H54 (cell line): Measurements from ENCODE around the gene CCDC68.

Experiments
- DNase-seq: peaks from one replicate; pipeline ENCODE4 v3.0.0; 2011; ENCODE audit warnings: low spot score, mixed read lengths; ENCODE audit not compliant: insufficient read length
- FAIRE-seq: peaks from 3 replicates; lab custom pipeline; 2011; peaks lifted over from hg19 to GRCh38; lab: Jason Lieb, UNC
- POLR2A ChIP-seq: IDR thresholded peaks from 2 replicates; pipeline ENCODE4 v1.6.1; 2011; ENCODE audit warnings: low read depth, mild to moderate bottlenecking, low read length

The CCDC68 gene

GRCh38 chr18:54958704-54959625, at the start of gene CCDC68:
Gene CCDC68, minus strand, starts transcription at chr18:54959461. Its CDS starts 16,670 bp downstream, at chr18:54942791.
- DNase-seq (no peak), FAIRE-seq (no peak)
- no peak for TF ChIP-seq POLR2A

- FAIRE-seq (no peak), DNase-seq (no peak)
- no peak for TF ChIP-seq POLR2A
Observed at GRCh38 chr18:55007602-55008001, 48.3 kb upstream of the CCDC68 start.

- DNase-seq (no peak), FAIRE-seq (no peak)
- no peak for TF ChIP-seq POLR2A
Observed at GRCh38 chr18:55003695-55004094, 44.4 kb upstream of the CCDC68 start.

- FAIRE-seq (no peak), DNase-seq (no peak)
- no peak for TF ChIP-seq POLR2A
Observed at GRCh38 chr18:55002261-55002660, 43.0 kb upstream of the CCDC68 start.

- no peak for TF ChIP-seq POLR2A
- FAIRE-seq (no peak), DNase-seq (no peak)
Observed at GRCh38 chr18:55001394-55002024, 42.2 kb upstream of the CCDC68 start.

GRCh38 chr18:55000529-55000928, 41.3 kb upstream of the CCDC68 start:
- no peak for TF ChIP-seq POLR2A
- DNase-seq: no peak
- no peak for FAIRE-seq

GRCh38 chr18:54999016-54999415, 39.8 kb upstream of the CCDC68 start:
- TF ChIP-seq POLR2A: no peak
- DNase-seq (no peak), FAIRE-seq (no peak)

GRCh38 chr18:54995421-54996143, 36.3 kb upstream of the CCDC68 start:
- no peak for TF ChIP-seq POLR2A
- DNase-seq: no peak
- no peak for FAIRE-seq

GRCh38 chr18:54991981-54992380, 32.7 kb upstream of the CCDC68 start:
- no peak for TF ChIP-seq POLR2A
- DNase-seq: no peak
- FAIRE-seq: no peak

GRCh38 chr18:54984908-54985307, 25.6 kb upstream of the CCDC68 start:
- FAIRE-seq: no peak
- DNase-seq: no peak
- TF ChIP-seq POLR2A: no peak

GRCh38 chr18:54983791-54984190, 24.5 kb upstream of the CCDC68 start:
- no peak for TF ChIP-seq POLR2A
- DNase-seq: no peak
- no peak for FAIRE-seq

GRCh38 chr18:54983041-54983686, 23.9 kb upstream of the CCDC68 start:
- TF ChIP-seq POLR2A: no peak
- DNase-seq (peak; percentile 14), FAIRE-seq (peak; percentile 55)

- DNase-seq: no peak
- TF ChIP-seq POLR2A: no peak
- FAIRE-seq: no peak
Observed at GRCh38 chr18:54981076-54981475, 21.8 kb upstream of the CCDC68 start.
